K562 (cell line): ENCODE results near the gene VSIG4. TPM values are rescaled to one million over a fixed set of nuclear protein-coding genes. Genes with fewer than 3 reads are reported as not detected.

Experiments used
- ATF3 ChIP-seq, 2 experiments: fragments of 450-650 bp in 1 of 2; sonication (generic) in 1 of 2; formaldehyde crosslinking in 1 of 2; IDR thresholded peaks in 1 of 2; conservative IDR thresholded peaks in 1 of 2; 2 replicates each; pipeline versions ENCODE4 v1.6.1 to v1.8.1; 2016 to 2023; ENCODE audit warnings: mild to moderate bottlenecking in 2 of 2, moderate library complexity in 2 of 2, inconsistent platforms in 1 of 2, missing genetic modification reagents in 1 of 2
- ATF7 ChIP-seq: fragments of 450-650 bp; IDR thresholded peaks from 2 replicates; pipeline ENCODE4 v1.7.1; 2014; ENCODE audit warnings: mild to moderate bottlenecking, moderate library complexity
- CEBPB ChIP-seq: fragments of 450-650 bp; IDR thresholded peaks from 2 replicates; pipeline ENCODE4 v1.6.1; 2016; ENCODE audit warnings: missing genetic modification characterization, missing compliant biosample characterization
- CEBPG ChIP-seq, 3 experiments: fragments of 200-800 bp in 1 of 3; sonication (Bioruptor generic) in 1 of 3; sonication (generic) in 1 of 3; formaldehyde crosslinking in 1 of 3; IDR thresholded peaks in 2 of 3; conservative IDR thresholded peaks in 1 of 3; 2 replicates each; pipeline versions ENCODE4 v1.6.1 to v1.8.0; 2016 to 2022; ENCODE audit warnings: missing compliant biosample characterization in 2 of 3, missing genetic modification characterization in 2 of 3, mild to moderate bottlenecking in 1 of 3, missing genetic modification reagents in 1 of 3
- JUND ChIP-seq, 2 experiments: IDR thresholded peaks; 2 replicates in 1 of 2; 3 replicates in 1 of 2; pipeline ENCODE4 v1.6.1; 2011; ENCODE audit warnings: borderline replicate concordance in 2 of 2, low read depth in 2 of 2, low read length in 2 of 2, improper control_type of control experiment in 1 of 2, missing biosample characterization in 1 of 2, missing genetic modification characterization in 1 of 2, missing genetic modification reagents in 1 of 2
- KHSRP ChIP-seq: fragments of 450-650 bp; IDR thresholded peaks from 2 replicates; pipeline ENCODE4 v1.6.1; 2017
- RAD51 ChIP-seq: fragments of 450-650 bp; IDR thresholded peaks from 2 replicates; pipeline ENCODE4 v1.7.1; 2016; ENCODE audit warnings: low read depth, mild to moderate bottlenecking, borderline replicate concordance
- RB1 ChIP-seq: fragments of 450-650 bp; IDR thresholded peaks from 2 replicates; pipeline ENCODE4 v1.6.1; 2017; ENCODE audit warnings: low read depth, mild to moderate bottlenecking
- U2AF2 ChIP-seq: fragments of 200-400 bp; formaldehyde crosslinking; optimal IDR thresholded peaks from 2 replicates; pipeline ENCODE3; 2017; ENCODE audit warnings: low read depth, mild to moderate bottlenecking, low read length
- ZFPM2 ChIP-seq: fragments of 250-450 bp; sonication (Bioruptor Pico); IDR thresholded peaks from 2 replicates; pipeline ENCODE4 v1.5.1; 2022; ENCODE audit warnings: mild to moderate bottlenecking
- polyA plus RNA-seq, 8 experiments: library from polyadenylated mRNA; depleted of rRNA in 4 of 8; stranded (reverse) in 5 of 8; unstranded in 3 of 8; fragments of >200 nt; fragmentation: Nextera tagmentation in 2 of 8; fragmentation: Illumina TruSeq in 1 of 8; extraction: Ambion mirVana in 2 of 8; extraction: Trizol in 1 of 8; gene quantifications; 2 replicates each; pipeline versions ENCODE4 v1.2.1 to v1.2.3, GENCODE V29; 2011 to 2014; ENCODE audit warnings: inconsistent platforms in 1 of 8, missing spikeins in 1 of 8
- total RNA-seq, 7 experiments: library from RNA; depleted of rRNA in 6 of 7; stranded (reverse); fragments of >200 nt in 6 of 7; fragmentation: Illumina TruSeq in 2 of 7; extraction: Trizol in 2 of 7; gene quantifications; 2 replicates each; pipeline versions ENCODE4 v1.2.1 to v1.2.3, GENCODE V29; 2011 to 2021; ENCODE audit warnings: low replicate concordance in 1 of 7
- TF ChIP-seq, protein P1 (sequence below): sonication (generic); formaldehyde crosslinking; IDR thresholded peaks from 2 replicates; pipeline ENCODE4 v1.8.0; 2023; ENCODE audit warnings: missing genetic modification reagents, mild to moderate bottlenecking, borderline replicate concordance
- TF ChIP-seq, protein P2 (sequence below): fragments of 450-650 bp; formaldehyde crosslinking; IDR thresholded peaks from 2 replicates; pipeline ENCODE4 v1.4.0; 2022; ENCODE audit warnings: mild to moderate bottlenecking, moderate library complexity
- TF ChIP-seq, protein P3 (sequence below): fragments of 450-650 bp; IDR thresholded peaks from 2 replicates; pipeline ENCODE4 v1.6.1; 2016; ENCODE audit warnings: missing biosample characterization, missing genetic modification characterization

Gene VSIG4
- total and polyA plus RNA-seq, 9 of the 15 experiments (the other 6 are each of a cell fraction or from before 2014, with no cell fraction given), result 0.22 to 1.6 (median 0.46) TPM; not detected in 1

- TF ChIP-seq, protein P1, sequence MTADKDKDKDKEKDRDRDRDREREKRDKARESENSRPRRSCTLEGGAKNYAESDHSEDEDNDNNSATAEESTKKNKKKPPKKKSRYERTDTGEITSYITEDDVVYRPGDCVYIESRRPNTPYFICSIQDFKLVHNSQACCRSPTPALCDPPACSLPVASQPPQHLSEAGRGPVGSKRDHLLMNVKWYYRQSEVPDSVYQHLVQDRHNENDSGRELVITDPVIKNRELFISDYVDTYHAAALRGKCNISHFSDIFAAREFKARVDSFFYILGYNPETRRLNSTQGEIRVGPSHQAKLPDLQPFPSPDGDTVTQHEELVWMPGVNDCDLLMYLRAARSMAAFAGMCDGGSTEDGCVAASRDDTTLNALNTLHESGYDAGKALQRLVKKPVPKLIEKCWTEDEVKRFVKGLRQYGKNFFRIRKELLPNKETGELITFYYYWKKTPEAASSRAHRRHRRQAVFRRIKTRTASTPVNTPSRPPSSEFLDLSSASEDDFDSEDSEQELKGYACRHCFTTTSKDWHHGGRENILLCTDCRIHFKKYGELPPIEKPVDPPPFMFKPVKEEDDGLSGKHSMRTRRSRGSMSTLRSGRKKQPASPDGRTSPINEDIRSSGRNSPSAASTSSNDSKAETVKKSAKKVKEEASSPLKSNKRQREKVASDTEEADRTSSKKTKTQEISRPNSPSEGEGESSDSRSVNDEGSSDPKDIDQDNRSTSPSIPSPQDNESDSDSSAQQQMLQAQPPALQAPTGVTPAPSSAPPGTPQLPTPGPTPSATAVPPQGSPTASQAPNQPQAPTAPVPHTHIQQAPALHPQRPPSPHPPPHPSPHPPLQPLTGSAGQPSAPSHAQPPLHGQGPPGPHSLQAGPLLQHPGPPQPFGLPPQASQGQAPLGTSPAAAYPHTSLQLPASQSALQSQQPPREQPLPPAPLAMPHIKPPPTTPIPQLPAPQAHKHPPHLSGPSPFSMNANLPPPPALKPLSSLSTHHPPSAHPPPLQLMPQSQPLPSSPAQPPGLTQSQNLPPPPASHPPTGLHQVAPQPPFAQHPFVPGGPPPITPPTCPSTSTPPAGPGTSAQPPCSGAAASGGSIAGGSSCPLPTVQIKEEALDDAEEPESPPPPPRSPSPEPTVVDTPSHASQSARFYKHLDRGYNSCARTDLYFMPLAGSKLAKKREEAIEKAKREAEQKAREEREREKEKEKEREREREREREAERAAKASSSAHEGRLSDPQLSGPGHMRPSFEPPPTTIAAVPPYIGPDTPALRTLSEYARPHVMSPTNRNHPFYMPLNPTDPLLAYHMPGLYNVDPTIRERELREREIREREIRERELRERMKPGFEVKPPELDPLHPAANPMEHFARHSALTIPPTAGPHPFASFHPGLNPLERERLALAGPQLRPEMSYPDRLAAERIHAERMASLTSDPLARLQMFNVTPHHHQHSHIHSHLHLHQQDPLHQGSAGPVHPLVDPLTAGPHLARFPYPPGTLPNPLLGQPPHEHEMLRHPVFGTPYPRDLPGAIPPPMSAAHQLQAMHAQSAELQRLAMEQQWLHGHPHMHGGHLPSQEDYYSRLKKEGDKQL, result no peak
- TF ChIP-seq ATF7, result peak; percentile 38; the same call in 1 of the 2 replicates
- no peak for TF ChIP-seq RB1
- TF ChIP-seq, protein P2, sequence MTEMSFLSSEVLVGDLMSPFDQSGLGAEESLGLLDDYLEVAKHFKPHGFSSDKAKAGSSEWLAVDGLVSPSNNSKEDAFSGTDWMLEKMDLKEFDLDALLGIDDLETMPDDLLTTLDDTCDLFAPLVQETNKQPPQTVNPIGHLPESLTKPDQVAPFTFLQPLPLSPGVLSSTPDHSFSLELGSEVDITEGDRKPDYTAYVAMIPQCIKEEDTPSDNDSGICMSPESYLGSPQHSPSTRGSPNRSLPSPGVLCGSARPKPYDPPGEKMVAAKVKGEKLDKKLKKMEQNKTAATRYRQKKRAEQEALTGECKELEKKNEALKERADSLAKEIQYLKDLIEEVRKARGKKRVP, result 0 out of 2 replicates have a peak, but pooled peaks have one; percentile 62
- no peak for TF ChIP-seq RAD51
- TF ChIP-seq JUND (IDR thresholded peaks at IDR 0.05; ENCODE audit: borderline replicate concordance, low read depth, low read length), result peak; percentile 36; the same call in 1 of the 2 replicates
- TF ChIP-seq JUND (tag; IDR thresholded peaks at IDR 0.05; ENCODE audit: borderline replicate concordance, low read depth, low read length), result no peak
- TF ChIP-seq ATF3 (IDR thresholded peaks at IDR 0.05), result peak; percentile 96
- TF ChIP-seq ATF3 (CRISPR knock-in tag; conservative IDR thresholded peaks at IDR 0.05), result no peak
- TF ChIP-seq, protein P3, sequence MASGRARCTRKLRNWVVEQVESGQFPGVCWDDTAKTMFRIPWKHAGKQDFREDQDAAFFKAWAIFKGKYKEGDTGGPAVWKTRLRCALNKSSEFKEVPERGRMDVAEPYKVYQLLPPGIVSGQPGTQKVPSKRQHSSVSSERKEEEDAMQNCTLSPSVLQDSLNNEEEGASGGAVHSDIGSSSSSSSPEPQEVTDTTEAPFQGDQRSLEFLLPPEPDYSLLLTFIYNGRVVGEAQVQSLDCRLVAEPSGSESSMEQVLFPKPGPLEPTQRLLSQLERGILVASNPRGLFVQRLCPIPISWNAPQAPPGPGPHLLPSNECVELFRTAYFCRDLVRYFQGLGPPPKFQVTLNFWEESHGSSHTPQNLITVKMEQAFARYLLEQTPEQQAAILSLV (tag), result peak; percentile 90
- TF ChIP-seq KHSRP, result no peak
- no peak for TF ChIP-seq U2AF2
- TF ChIP-seq CEBPG (CRISPR knock-in tag; IDR thresholded peaks at IDR 0.05), result no peak
- TF ChIP-seq CEBPG (tag; conservative IDR thresholded peaks at IDR 0.05 in 1 of 2, IDR thresholded peaks at IDR 0.05 in 1 of 2), result peak; percentile 97 to 99
- no peak for TF ChIP-seq ZFPM2 (CRISPR knock-in tag)
- peak; percentile 94 for TF ChIP-seq CEBPB
- TF ChIP-seq, all 486 proteins: peak for 11
These were observed 9.2 kb upstream of the VSIG4 start (continued) for GRCh38 chrX:66049056-66049455.
